Keratinocyte (primary cell): Measurements from ENCODE around the gene CACNA1C.

Source experiments
- EZH2 ChIP-seq: IDR thresholded peaks from one replicate; pipeline ENCODE4 v1.6.1; 2012; ENCODE audit warnings: inconsistent platforms, mild to moderate bottlenecking, low read length, moderate library complexity
- TF ChIP-seq, protein P1 (sequence below), 3 experiments: IDR thresholded peaks in 1 of 3; conservative IDR thresholded peaks in 1 of 3; optimal IDR thresholded peaks in 1 of 3; 2 replicates in 2 of 3; 3 replicates in 1 of 3; pipeline versions ENCODE3 to v1.5.1; 2011; ENCODE audit warnings: low read length in 3 of 3, mild to moderate bottlenecking in 3 of 3, moderate library complexity in 2 of 3, control low read depth in 1 of 3, inconsistent platforms in 1 of 3; ENCODE audit not compliant: insufficient read depth in 2 of 3; ENCODE audit errors: extremely low read depth in 1 of 3

DNA sequence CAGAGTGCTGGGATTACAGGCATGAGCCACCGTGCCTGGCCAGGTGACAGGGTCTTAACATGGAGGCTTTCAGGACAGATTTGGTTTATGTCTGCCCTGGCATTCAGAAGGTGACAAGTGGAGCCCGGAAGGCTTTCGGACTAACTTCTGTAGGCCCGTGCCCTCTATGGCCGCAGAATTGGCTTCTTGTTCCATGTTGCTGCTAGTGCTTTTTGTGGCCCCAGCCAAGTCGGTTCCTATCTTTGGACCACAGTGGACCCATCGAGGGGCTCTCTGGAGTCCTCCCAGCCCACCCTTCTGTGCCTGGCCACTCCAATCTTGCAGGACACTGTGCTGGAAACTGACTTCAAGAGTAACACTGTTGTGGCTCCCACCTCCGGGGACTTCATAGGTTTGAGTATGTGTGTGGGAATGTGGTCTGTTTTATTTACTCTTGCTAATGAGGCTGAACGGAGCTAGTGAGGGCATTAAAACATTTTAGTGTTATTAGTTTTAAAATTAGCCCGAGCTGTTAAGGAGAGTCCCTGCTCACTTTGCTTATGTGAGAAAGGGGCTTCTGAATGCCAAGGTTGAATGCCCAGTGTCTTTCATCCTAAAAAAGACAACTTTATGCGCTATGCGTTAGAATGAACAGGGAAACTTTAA, 245.9 kb downstream of the CACNA1C start:
- TF ChIP-seq, protein P1, sequence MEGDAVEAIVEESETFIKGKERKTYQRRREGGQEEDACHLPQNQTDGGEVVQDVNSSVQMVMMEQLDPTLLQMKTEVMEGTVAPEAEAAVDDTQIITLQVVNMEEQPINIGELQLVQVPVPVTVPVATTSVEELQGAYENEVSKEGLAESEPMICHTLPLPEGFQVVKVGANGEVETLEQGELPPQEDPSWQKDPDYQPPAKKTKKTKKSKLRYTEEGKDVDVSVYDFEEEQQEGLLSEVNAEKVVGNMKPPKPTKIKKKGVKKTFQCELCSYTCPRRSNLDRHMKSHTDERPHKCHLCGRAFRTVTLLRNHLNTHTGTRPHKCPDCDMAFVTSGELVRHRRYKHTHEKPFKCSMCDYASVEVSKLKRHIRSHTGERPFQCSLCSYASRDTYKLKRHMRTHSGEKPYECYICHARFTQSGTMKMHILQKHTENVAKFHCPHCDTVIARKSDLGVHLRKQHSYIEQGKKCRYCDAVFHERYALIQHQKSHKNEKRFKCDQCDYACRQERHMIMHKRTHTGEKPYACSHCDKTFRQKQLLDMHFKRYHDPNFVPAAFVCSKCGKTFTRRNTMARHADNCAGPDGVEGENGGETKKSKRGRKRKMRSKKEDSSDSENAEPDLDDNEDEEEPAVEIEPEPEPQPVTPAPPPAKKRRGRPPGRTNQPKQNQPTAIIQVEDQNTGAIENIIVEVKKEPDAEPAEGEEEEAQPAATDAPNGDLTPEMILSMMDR (optimal IDR thresholded peaks at IDR 0.05 in 1 of 3, IDR thresholded peaks at IDR 0.05 in 1 of 3, conservative IDR thresholded peaks at IDR 0.05 in 1 of 3; ENCODE audit: extremely low read depth in 1 of 3, insufficient read depth in 2 of 3, low read length in 3 of 3): no peak
- no peak for TF ChIP-seq EZH2
